ENCODE results near the gene SPEM3.

Gene SPEM3

GRCh38 chr17:7409716-7410115, 18.9 kb upstream of the SPEM3 start:
- H3K4me1 ChIP-seq (ENCODE audit: control insufficient read depth in 2 of 2, insufficient read depth in 2 of 2, low read length in 2 of 2) = no peaks in the 10 kb centered on the region
- H3K9me3 ChIP-seq (ENCODE audit: control insufficient read depth in 2 of 2, low read length in 2 of 2) = no peaks in the 10 kb centered on the region
- no peak overlapping the region for H3K9ac ChIP-seq (ENCODE audit: low read depth in 1 of 2, low read length in 2 of 2)
- H3K4me3 ChIP-seq (ENCODE audit: low read length in 2 of 2) = no peak overlapping the region
- peaks cover 0 to 12% of the 10 kb centered on the region in 2 donors for H3K27me3 ChIP-seq (ENCODE audit: control insufficient read depth in 2 of 2, insufficient read depth in 2 of 2, low read length in 2 of 2)
- H3K27ac ChIP-seq (ENCODE audit: low read depth in 2 of 2, low read length in 2 of 2) = no peak overlapping the region
- no peaks in the 10 kb centered on the region for H3K36me3 ChIP-seq (ENCODE audit: control insufficient read depth in 2 of 2, insufficient read depth in 2 of 2, low read length in 2 of 2)

GRCh38 chr17:7410634-7411426, 17.8 kb upstream of the SPEM3 start:
- H3K4me1 ChIP-seq (ENCODE audit: control insufficient read depth in 2 of 2, insufficient read depth in 2 of 2, low read length in 2 of 2) = no peaks in the 10 kb centered on the region
- no peak overlapping the region for H3K4me3 ChIP-seq (ENCODE audit: low read length in 2 of 2)
- H3K9me3 ChIP-seq (ENCODE audit: control insufficient read depth in 2 of 2, low read length in 2 of 2) = no peaks in the 10 kb centered on the region
- H3K9ac ChIP-seq (ENCODE audit: low read depth in 1 of 2, low read length in 2 of 2) = no peak overlapping the region
- H3K27ac ChIP-seq (ENCODE audit: low read depth in 2 of 2, low read length in 2 of 2) = no peak overlapping the region
- peaks cover 0 to 8% of the 10 kb centered on the region in 2 donors for H3K27me3 ChIP-seq (ENCODE audit: control insufficient read depth in 2 of 2, insufficient read depth in 2 of 2, low read length in 2 of 2)
- H3K36me3 ChIP-seq (ENCODE audit: control insufficient read depth in 2 of 2, insufficient read depth in 2 of 2, low read length in 2 of 2) = no peaks in the 10 kb centered on the region

GRCh38 chr17:7411427-7411750, 17.3 kb upstream of the SPEM3 start:
- Histone ChIP-seq H3K27ac (ENCODE audit: low read depth in 2 of 2, low read length in 2 of 2) (no peak overlapping the region), H3K9ac (ENCODE audit: low read depth in 1 of 2, low read length in 2 of 2) (no peak overlapping the region), H3K36me3 (ENCODE audit: control insufficient read depth in 2 of 2, insufficient read depth in 2 of 2, low read length in 2 of 2) (no peaks in the 10 kb centered on the region), H3K4me1 (ENCODE audit: control insufficient read depth in 2 of 2, insufficient read depth in 2 of 2, low read length in 2 of 2) (no peaks in the 10 kb centered on the region), H3K9me3 (ENCODE audit: control insufficient read depth in 2 of 2, low read length in 2 of 2) (no peaks in the 10 kb centered on the region), H3K27me3 (ENCODE audit: control insufficient read depth in 2 of 2, insufficient read depth in 2 of 2, low read length in 2 of 2) (peaks cover 0 to 3% of the 10 kb centered on the region in 2 donors), H3K4me3 (ENCODE audit: low read length in 2 of 2) (no peak overlapping the region)

- H3K9ac ChIP-seq (ENCODE audit: low read depth in 1 of 2, low read length in 2 of 2) = no peak overlapping the region
- no peak overlapping the region for H3K4me3 ChIP-seq (ENCODE audit: low read length in 2 of 2)
- H3K27ac ChIP-seq (ENCODE audit: low read depth in 2 of 2, low read length in 2 of 2) = no peak overlapping the region
These were observed 15.2 kb upstream of the SPEM3 start for GRCh38 chr17:7413346-7413985.

GRCh38 chr17:7414837-7415236, 13.8 kb upstream of the SPEM3 start:
- Histone ChIP-seq H3K9me3 (ENCODE audit: control insufficient read depth in 2 of 2, low read length in 2 of 2) (no peaks in the 10 kb centered on the region), H3K27me3 (ENCODE audit: control insufficient read depth in 2 of 2, insufficient read depth in 2 of 2, low read length in 2 of 2) (no peaks in the 10 kb centered on the region), H3K36me3 (ENCODE audit: control insufficient read depth in 2 of 2, insufficient read depth in 2 of 2, low read length in 2 of 2) (no peaks in the 10 kb centered on the region), H3K4me3 (ENCODE audit: low read length in 2 of 2) (no peak overlapping the region), H3K9ac (ENCODE audit: low read depth in 1 of 2, low read length in 2 of 2) (no peak overlapping the region), H3K4me1 (ENCODE audit: control insufficient read depth in 2 of 2, insufficient read depth in 2 of 2, low read length in 2 of 2) (no peaks in the 10 kb centered on the region), H3K27ac (ENCODE audit: low read depth in 2 of 2, low read length in 2 of 2) (no peak overlapping the region)

More at GRCh38 chr17:7413346-7413985, 15.2 kb upstream of the SPEM3 start:
- H3K4me1 ChIP-seq (ENCODE audit: control insufficient read depth in 2 of 2, insufficient read depth in 2 of 2, low read length in 2 of 2) = no peaks in the 10 kb centered on the region
- H3K36me3 ChIP-seq (ENCODE audit: control insufficient read depth in 2 of 2, insufficient read depth in 2 of 2, low read length in 2 of 2) = no peaks in the 10 kb centered on the region
- no peaks in the 10 kb centered on the region for H3K27me3 ChIP-seq (ENCODE audit: control insufficient read depth in 2 of 2, insufficient read depth in 2 of 2, low read length in 2 of 2)
- no peaks in the 10 kb centered on the region for H3K9me3 ChIP-seq (ENCODE audit: control insufficient read depth in 2 of 2, low read length in 2 of 2)

GRCh38 chr17:7415784-7416183, 12.9 kb upstream of the SPEM3 start:
- no peaks in the 10 kb centered on the region for H3K27me3 ChIP-seq (ENCODE audit: control insufficient read depth in 2 of 2, insufficient read depth in 2 of 2, low read length in 2 of 2)
- H3K4me1 ChIP-seq (ENCODE audit: control insufficient read depth in 2 of 2, insufficient read depth in 2 of 2, low read length in 2 of 2) = no peaks in the 10 kb centered on the region
- H3K27ac ChIP-seq (ENCODE audit: low read depth in 2 of 2, low read length in 2 of 2) = no peak overlapping the region
- H3K36me3 ChIP-seq (ENCODE audit: control insufficient read depth in 2 of 2, insufficient read depth in 2 of 2, low read length in 2 of 2) = no peaks in the 10 kb centered on the region
- H3K9me3 ChIP-seq (ENCODE audit: control insufficient read depth in 2 of 2, low read length in 2 of 2) = no peaks in the 10 kb centered on the region
- H3K9ac ChIP-seq (ENCODE audit: low read depth in 1 of 2, low read length in 2 of 2) = no peak overlapping the region
- H3K4me3 ChIP-seq (ENCODE audit: low read length in 2 of 2) = no peak overlapping the region

- H3K27me3 ChIP-seq (ENCODE audit: control insufficient read depth in 2 of 2, insufficient read depth in 2 of 2, low read length in 2 of 2) = no peaks in the 10 kb centered on the region
- no peak overlapping the region for H3K27ac ChIP-seq (ENCODE audit: low read depth in 2 of 2, low read length in 2 of 2)
- no peaks in the 10 kb centered on the region for H3K36me3 ChIP-seq (ENCODE audit: control insufficient read depth in 2 of 2, insufficient read depth in 2 of 2, low read length in 2 of 2)
- H3K9ac ChIP-seq (ENCODE audit: low read depth in 1 of 2, low read length in 2 of 2) = no peak overlapping the region
- no peak overlapping the region for H3K4me3 ChIP-seq (ENCODE audit: low read length in 2 of 2)
- H3K9me3 ChIP-seq (ENCODE audit: control insufficient read depth in 2 of 2, low read length in 2 of 2) = no peaks in the 10 kb centered on the region
- H3K4me1 ChIP-seq (ENCODE audit: control insufficient read depth in 2 of 2, insufficient read depth in 2 of 2, low read length in 2 of 2) = no peaks in the 10 kb centered on the region
These were observed 12.3 kb upstream of the SPEM3 start for GRCh38 chr17:7416323-7416722.

GRCh38 chr17:7417056-7417655, 11.5 kb upstream of the SPEM3 start:
- Histone ChIP-seq H3K9ac (ENCODE audit: low read depth in 1 of 2, low read length in 2 of 2) (no peak overlapping the region), H3K27ac (ENCODE audit: low read depth in 2 of 2, low read length in 2 of 2) (no peak overlapping the region), H3K9me3 (ENCODE audit: control insufficient read depth in 2 of 2, low read length in 2 of 2) (no peaks in the 10 kb centered on the region), H3K36me3 (ENCODE audit: control insufficient read depth in 2 of 2, insufficient read depth in 2 of 2, low read length in 2 of 2) (no peaks in the 10 kb centered on the region), H3K4me3 (ENCODE audit: low read length in 2 of 2) (no peak overlapping the region), H3K27me3 (ENCODE audit: control insufficient read depth in 2 of 2, insufficient read depth in 2 of 2, low read length in 2 of 2) (no peaks in the 10 kb centered on the region), H3K4me1 (ENCODE audit: control insufficient read depth in 2 of 2, insufficient read depth in 2 of 2, low read length in 2 of 2) (no peaks in the 10 kb centered on the region)

GRCh38 chr17:7418472-7419152, 10.0 kb upstream of the SPEM3 start:
- Histone ChIP-seq H3K9me3 (ENCODE audit: control insufficient read depth in 2 of 2, low read length in 2 of 2) (no peaks in the 10 kb centered on the region), H3K27me3 (ENCODE audit: control insufficient read depth in 2 of 2, insufficient read depth in 2 of 2, low read length in 2 of 2) (no peaks in the 10 kb centered on the region), H3K4me3 (ENCODE audit: low read length in 2 of 2) (no peak overlapping the region), H3K27ac (ENCODE audit: low read depth in 2 of 2, low read length in 2 of 2) (no peak overlapping the region), H3K9ac (ENCODE audit: low read depth in 1 of 2, low read length in 2 of 2) (no peak overlapping the region), H3K36me3 (ENCODE audit: control insufficient read depth in 2 of 2, insufficient read depth in 2 of 2, low read length in 2 of 2) (no peaks in the 10 kb centered on the region), H3K4me1 (ENCODE audit: control insufficient read depth in 2 of 2, insufficient read depth in 2 of 2, low read length in 2 of 2) (no peaks in the 10 kb centered on the region)

All from mucosa of rectum (tissue), 2 donors.